Trophoblast cell (in vitro differentiated cells and primary cell): ENCODE measurements around the gene ADGRB3.

ENCODE experiments used
- DNase-seq, 2 donors: peaks; one replicate each; pipeline ENCODE4 v3.0.0-alpha.2; 2016
- H2AFZ ChIP-seq: 2 replicates; pipeline ENCODE4 v1.6.1; 2013; ENCODE audit warnings: low read length, moderate library complexity, mild to moderate bottlenecking; ENCODE audit not compliant: insufficient read depth, poor library complexity
- H2AK5ac ChIP-seq: 2 replicates; pipeline ENCODE4 v1.6.1; 2013; ENCODE audit warnings: mild to moderate bottlenecking, low read length
- H2BK120ac ChIP-seq: 2 replicates; pipeline ENCODE4 v1.6.1; 2013; ENCODE audit warnings: low read length, mild to moderate bottlenecking, moderate library complexity; ENCODE audit not compliant: insufficient read depth, poor library complexity
- H2BK12ac ChIP-seq: 2 replicates; pipeline ENCODE4 v1.6.1; 2013; ENCODE audit warnings: mild to moderate bottlenecking, low read length, moderate library complexity
- H2BK5ac ChIP-seq: 2 replicates; pipeline ENCODE4 v1.6.1; 2013; ENCODE audit warnings: low read length, low read depth, moderate library complexity, mild to moderate bottlenecking; ENCODE audit not compliant: poor library complexity
- H3K14ac ChIP-seq: 2 replicates; pipeline ENCODE4 v1.6.1; 2013; ENCODE audit warnings: mild to moderate bottlenecking, low read length
- H3K18ac ChIP-seq: 2 replicates; pipeline ENCODE4 v1.6.1; 2013; ENCODE audit warnings: mild to moderate bottlenecking, low read length
- H3K23ac ChIP-seq: 2 replicates; pipeline ENCODE4 v1.6.1; 2013; ENCODE audit warnings: low read length
- H3K27ac ChIP-seq: 2 replicates; pipeline ENCODE4 v1.5.1; 2013; ENCODE audit warnings: low read depth, mild to moderate bottlenecking, inconsistent platforms, low read length, moderate library complexity
- H3K27me3 ChIP-seq: 2 replicates; pipeline ENCODE4 v1.6.1; 2013; ENCODE audit warnings: inconsistent platforms, mild to moderate bottlenecking, low read length, moderate library complexity; ENCODE audit not compliant: insufficient read depth
- H3K36me3 ChIP-seq, 2 experiments: 1 replicate in 1 of 2; 2 replicates in 1 of 2; pipeline ENCODE4 v1.6.1; 2013; ENCODE audit warnings: low read length in 2 of 2, mild to moderate bottlenecking in 2 of 2, moderate library complexity in 1 of 2; ENCODE audit not compliant: insufficient read depth in 2 of 2, control insufficient read depth in 1 of 2
- H3K4ac ChIP-seq: 2 replicates; pipeline ENCODE4 v1.6.1; 2013; ENCODE audit warnings: low read depth, mild to moderate bottlenecking, low read length, moderate library complexity
- H3K4me1 ChIP-seq, 2 experiments: 1 replicate in 1 of 2; 2 replicates in 1 of 2; pipeline ENCODE4 v1.6.1; 2013; ENCODE audit warnings: low read length in 2 of 2, mild to moderate bottlenecking in 2 of 2, moderate library complexity in 1 of 2; ENCODE audit not compliant: insufficient read depth in 2 of 2, control insufficient read depth in 1 of 2
- H3K4me2 ChIP-seq: 2 replicates; pipeline ENCODE4 v1.6.1; 2013; ENCODE audit warnings: inconsistent platforms, mild to moderate bottlenecking, low read length, moderate library complexity
- H3K4me3 ChIP-seq: 2 replicates; pipeline ENCODE4 v1.5.1; 2013; ENCODE audit warnings: mild to moderate bottlenecking, low read depth, low read length, inconsistent platforms
- H3K79me1 ChIP-seq: one replicate; pipeline ENCODE4 v1.6.1; 2013; ENCODE audit warnings: low read length
- H3K79me2 ChIP-seq: 2 replicates; pipeline ENCODE4 v1.6.1; 2013; ENCODE audit warnings: low read length, mild to moderate bottlenecking; ENCODE audit not compliant: control insufficient read depth, insufficient read depth, poor library complexity
- H3K9ac ChIP-seq: 2 replicates; pipeline ENCODE4 v1.6.1; 2013; ENCODE audit warnings: mild to moderate bottlenecking, low read length
- H3K9me3 ChIP-seq: 2 replicates; pipeline ENCODE4 v1.6.1; 2013; ENCODE audit warnings: low read depth, mild to moderate bottlenecking, control low read depth, inconsistent platforms, low read length; ENCODE audit not compliant: insufficient read depth
- H4K12ac ChIP-seq: 2 replicates; pipeline ENCODE4 v1.6.1; 2013; ENCODE audit warnings: low read depth, mild to moderate bottlenecking, low read length, moderate library complexity
- H4K8ac ChIP-seq: 2 replicates; pipeline ENCODE4 v1.6.1; 2013; ENCODE audit warnings: low read depth, mild to moderate bottlenecking, low read length, moderate library complexity
- H4K91ac ChIP-seq: one replicate; pipeline ENCODE4 v1.6.1; 2013; ENCODE audit warnings: low read depth, mild to moderate bottlenecking, low read length, moderate library complexity
- WGBS: extraction: QIAGEN DNeasy Blood & Tissue Kit; methylation state at CpG from one replicate; pipeline ENCODE4 v1.1.7; 2013; ENCODE audit warnings: missing lambda C conversion rate; ENCODE audit not compliant: insufficient read length, insufficient coverage; ENCODE audit errors: extremely low coverage; 5-methylcytosine and 5-hydroxymethylcytosine counted together

Gene ADGRB3

GRCh38 chr6:68776354-68776753 lies 141.3 kb downstream of the ADGRB3 start:
- Histone ChIP-seq H3K27me3 (no peaks in the 10 kb centered on the region), H3K4me1 (no peaks in the 10 kb centered on the region), H3K27ac (no peak overlapping the region), H3K4me3 (no peak overlapping the region), H3K36me3 (no peaks in the 10 kb centered on the region), H3K18ac (no peak overlapping the region), H2BK12ac (no peak overlapping the region), H3K14ac (no peak overlapping the region), H3K4me2 (no peak overlapping the region), H4K8ac (no peak overlapping the region), H2BK120ac (no peak overlapping the region), H2AK5ac (no peak overlapping the region), H3K23ac (no peak overlapping the region), H4K12ac (no peak overlapping the region), H2BK5ac (no peak overlapping the region), H3K79me2 (no peaks in the 10 kb centered on the region), H4K91ac (no peak overlapping the region), H2AFZ (no peak overlapping the region), H3K4ac (no peak overlapping the region), H3K9ac (no peak overlapping the region), H3K79me1 (no peaks in the 10 kb centered on the region), H3K9me3 (no peaks in the 10 kb centered on the region)
- no CpG with 5 or more reads among the region's 2 CpGs for WGBS
- no peak for DNase-seq

- Histone ChIP-seq H2BK5ac (no peak overlapping the region), H3K36me3 (no peaks in the 10 kb centered on the region), H4K12ac (no peak overlapping the region), H2BK120ac (no peak overlapping the region), H3K79me1 (no peaks in the 10 kb centered on the region), H3K4ac (no peak overlapping the region), H4K8ac (no peak overlapping the region), H3K9me3 (no peaks in the 10 kb centered on the region), H3K9ac (no peak overlapping the region), H3K23ac (no peak overlapping the region), H3K4me3 (no peak overlapping the region), H2BK12ac (no peak overlapping the region), H3K27ac (no peak overlapping the region), H3K4me1 (no peaks in the 10 kb centered on the region), H3K4me2 (no peak overlapping the region), H3K14ac (no peak overlapping the region), H4K91ac (no peak overlapping the region), H2AFZ (no peak overlapping the region), H3K27me3 (no peaks in the 10 kb centered on the region), H3K18ac (no peak overlapping the region), H3K79me2 (no peaks in the 10 kb centered on the region), H2AK5ac (no peak overlapping the region)
- no peak for DNase-seq
Measured at GRCh38 chr6:68777956-68778355, 142.9 kb downstream of the ADGRB3 start.

- Histone ChIP-seq H4K12ac (no peak overlapping the region), H3K79me1 (no peaks in the 10 kb centered on the region), H3K4me2 (no peak overlapping the region), H4K8ac (no peak overlapping the region), H3K4me3 (no peak overlapping the region), H2BK120ac (no peak overlapping the region), H3K79me2 (no peaks in the 10 kb centered on the region), H2BK12ac (no peak overlapping the region), H3K36me3 (no peaks in the 10 kb centered on the region), H3K9me3 (no peaks in the 10 kb centered on the region), H3K4ac (no peak overlapping the region), H2BK5ac (no peak overlapping the region), H3K4me1 (no peaks in the 10 kb centered on the region), H3K27me3 (no peaks in the 10 kb centered on the region), H3K9ac (no peak overlapping the region), H3K27ac (no peak overlapping the region), H2AK5ac (no peak overlapping the region), H3K23ac (no peak overlapping the region), H2AFZ (no peak overlapping the region), H3K18ac (no peak overlapping the region), H4K91ac (no peak overlapping the region), H3K14ac (no peak overlapping the region)
- no CpG with 5 or more reads among the region's 5 CpGs for WGBS
- peak in 1 of 2 donors; percentile 23 for DNase-seq
Measured at GRCh38 chr6:68778356-68779020, 143.4 kb downstream of the ADGRB3 start.

GRCh38 chr6:68779366-68779765 lies 144.3 kb downstream of the ADGRB3 start:
- DNase-seq, result no peak
- H3K79me1 ChIP-seq, result no peaks in the 10 kb centered on the region
- no peak overlapping the region for H3K23ac ChIP-seq
- H3K27me3 ChIP-seq, result no peaks in the 10 kb centered on the region
- no peak overlapping the region for H4K12ac ChIP-seq
- no peak overlapping the region for H4K91ac ChIP-seq
- no peaks in the 10 kb centered on the region for H3K79me2 ChIP-seq
- H3K4me1 ChIP-seq, result no peaks in the 10 kb centered on the region
- no peak overlapping the region for H4K8ac ChIP-seq
- no peak overlapping the region for H3K4me2 ChIP-seq
- H2AFZ ChIP-seq, result no peak overlapping the region
- no peak overlapping the region for H2AK5ac ChIP-seq
- no peak overlapping the region for H2BK12ac ChIP-seq
- H3K4me3 ChIP-seq, result no peak overlapping the region
- no CpG with 5 or more reads among the region's 2 CpGs for WGBS
- H2BK5ac ChIP-seq, result no peak overlapping the region
- H3K36me3 ChIP-seq, result no peaks in the 10 kb centered on the region
- no peak overlapping the region for H3K9ac ChIP-seq
- H2BK120ac ChIP-seq, result no peak overlapping the region
- no peak overlapping the region for H3K27ac ChIP-seq
- H3K14ac ChIP-seq, result no peak overlapping the region
- H3K4ac ChIP-seq, result no peak overlapping the region
- no peak overlapping the region for H3K18ac ChIP-seq
- H3K9me3 ChIP-seq, result no peaks in the 10 kb centered on the region
